Right hindlimb (tissue), 1 donor: ENCODE data around the gene PHF20.
"Not testable (repeated sequence)": the region's sequence is repeated elsewhere in the genome, so short reads cannot be mapped to it uniquely, and the experiment has no call there.

Source experiments
- DNase-seq: peaks from one replicate; pipeline ENCODE4 v3.0.0-alpha.2; 2018

PHF20 gene

DNA sequence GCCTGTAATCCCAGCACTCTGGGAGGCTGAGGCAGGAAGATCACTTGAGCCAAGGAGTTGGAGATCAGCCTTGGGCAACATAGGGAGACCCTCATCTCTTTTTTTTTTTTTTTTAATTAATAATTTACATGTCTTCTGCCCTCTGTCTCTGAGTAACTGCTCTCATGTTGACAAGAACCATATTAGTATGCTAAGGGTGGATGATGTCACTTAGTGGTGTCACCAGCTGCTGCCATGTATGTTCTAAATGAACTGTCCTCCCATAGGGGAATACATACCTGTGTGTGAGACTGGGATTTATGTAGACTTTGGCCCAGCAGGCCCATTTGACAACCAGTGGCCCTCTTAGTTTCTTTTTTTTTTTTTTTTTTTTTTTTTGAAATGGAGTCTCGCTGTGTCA, 116.8 kb downstream of the PHF20 start:
- no peak for DNase-seq

DNA sequence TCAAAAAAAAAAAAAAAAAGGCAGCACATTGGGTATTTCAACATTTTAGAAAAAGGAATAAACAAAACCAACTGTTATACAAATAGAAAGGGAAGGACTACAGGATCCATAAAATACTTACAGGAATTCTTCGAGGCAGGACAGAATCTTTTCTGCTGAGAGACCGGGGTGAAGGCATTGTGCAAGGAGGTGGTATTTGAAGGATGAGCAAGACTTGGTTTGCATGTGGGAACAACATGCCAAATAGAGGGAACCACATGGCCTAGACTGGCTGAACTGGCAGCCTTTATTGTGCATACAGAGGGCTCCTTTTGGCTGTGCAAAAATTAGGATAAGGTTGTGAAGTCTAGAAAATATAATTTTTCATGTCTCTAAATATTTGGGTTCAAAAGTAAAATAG, 119.6 kb downstream of the PHF20 start:
- DNase-seq, result no peak

DNA sequence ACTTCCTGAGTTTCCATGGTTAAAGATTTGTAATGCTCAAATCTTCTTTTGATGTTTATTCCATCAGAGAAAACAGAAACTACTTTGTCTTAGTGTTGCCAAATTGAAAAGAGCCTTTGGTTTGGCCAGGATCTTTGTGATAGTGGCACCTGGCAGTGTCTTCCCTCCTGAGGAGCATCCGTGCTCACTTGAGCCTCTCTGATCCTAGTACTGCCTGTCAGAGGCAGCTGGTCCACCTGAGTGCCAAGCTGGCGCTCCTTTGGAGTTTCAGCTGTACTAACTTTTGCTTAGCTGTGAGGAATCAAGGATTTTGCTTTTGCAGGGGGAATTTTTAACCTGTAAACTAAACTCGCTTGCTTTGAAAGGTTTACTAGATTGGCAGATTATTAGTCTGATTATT, 121.1 kb downstream of the PHF20 start:
- DNase-seq, result no peak

GRCh38 chr20:35893942-35894341, 122.1 kb downstream of the PHF20 start:
- DNase-seq, result no peak

- DNase-seq, result not testable (repeated sequence)
Measured at GRCh38 chr20:35895516-35895915, 123.7 kb downstream of the PHF20 start.

GRCh38 chr20:35899064-35899463, 127.2 kb downstream of the PHF20 start:
- DNase-seq, result no peak

DNA sequence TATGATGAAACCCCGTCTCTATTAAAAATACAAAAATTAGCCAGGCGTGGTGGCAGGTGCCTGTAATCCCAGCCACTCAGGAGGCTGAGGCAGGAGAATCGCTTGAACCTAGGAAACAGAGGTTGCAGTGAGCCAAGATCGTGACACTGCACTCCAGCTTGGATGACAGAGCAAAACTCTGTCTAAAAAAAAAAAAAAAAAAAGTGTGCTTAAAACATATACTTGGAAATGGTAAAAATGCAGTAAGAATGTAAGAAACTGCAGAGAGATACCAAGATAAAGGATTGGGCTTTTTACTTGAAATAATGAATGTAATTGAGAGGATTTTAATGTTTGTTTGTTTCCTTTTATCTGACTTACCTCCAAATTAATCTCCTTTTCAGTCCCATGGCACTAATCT, 129.4 kb downstream of the PHF20 start:
- DNase-seq, result not testable (repeated sequence)

DNA sequence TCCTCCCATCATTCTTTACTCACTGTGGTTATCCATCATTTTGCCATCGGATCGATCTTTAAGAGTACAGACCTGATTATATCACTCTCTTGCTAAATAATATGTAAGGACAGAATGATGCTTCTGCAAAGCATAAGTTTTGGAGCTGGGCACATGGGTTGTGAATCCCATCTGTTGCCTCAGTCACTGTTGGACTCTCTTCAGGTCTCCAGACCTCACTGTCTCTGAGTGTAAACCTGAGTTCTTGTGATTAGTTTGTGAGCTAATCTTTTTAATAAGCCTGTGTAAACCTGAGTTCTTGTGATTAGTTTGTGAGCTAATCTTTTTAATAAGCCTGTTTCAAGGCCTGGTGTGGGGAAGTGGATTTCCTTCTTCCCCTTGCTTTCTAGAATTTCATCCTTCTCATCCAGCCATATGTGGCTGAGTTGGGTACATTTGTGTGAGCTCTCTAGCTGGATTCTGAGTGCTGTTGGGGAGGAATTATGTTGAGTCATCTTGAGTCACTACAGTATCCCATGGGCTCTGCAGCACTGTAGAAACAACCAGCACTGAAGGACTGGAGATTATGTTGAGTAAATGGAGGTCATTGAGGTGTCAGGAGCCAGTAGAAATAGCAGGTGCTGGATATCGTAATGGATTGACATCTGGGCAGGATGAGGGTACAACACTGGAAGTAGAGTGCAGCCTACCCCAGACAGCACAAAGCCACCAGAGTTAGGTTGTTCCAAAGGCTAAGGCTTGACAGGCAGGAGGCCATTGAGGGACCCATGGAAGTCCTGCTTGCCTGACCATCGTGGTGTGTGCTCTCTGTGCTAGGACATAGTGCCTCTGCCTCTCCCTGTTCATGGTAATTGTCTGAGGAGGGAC, 130.1 kb downstream of the PHF20 start:
- no peak for DNase-seq

DNA sequence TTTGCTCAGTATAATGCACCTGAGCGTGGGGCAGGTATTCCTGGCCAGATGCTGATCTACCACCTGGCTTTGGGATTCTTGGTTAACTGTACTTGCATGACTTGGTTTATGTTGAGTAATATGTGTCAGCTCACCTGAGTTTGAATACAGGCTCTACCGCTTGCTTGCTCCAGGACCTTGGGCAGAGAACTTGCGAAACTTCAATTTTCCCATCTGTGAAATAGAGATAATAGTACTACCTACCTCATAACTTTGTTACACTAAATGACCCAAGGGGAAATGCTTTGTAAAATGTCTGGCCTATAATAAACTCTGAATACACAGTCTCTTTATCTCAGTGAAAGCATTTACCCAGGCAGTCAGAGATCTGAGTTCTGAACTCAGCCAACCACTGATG, 130.7 kb downstream of the PHF20 start:
- no peak for DNase-seq

DNA sequence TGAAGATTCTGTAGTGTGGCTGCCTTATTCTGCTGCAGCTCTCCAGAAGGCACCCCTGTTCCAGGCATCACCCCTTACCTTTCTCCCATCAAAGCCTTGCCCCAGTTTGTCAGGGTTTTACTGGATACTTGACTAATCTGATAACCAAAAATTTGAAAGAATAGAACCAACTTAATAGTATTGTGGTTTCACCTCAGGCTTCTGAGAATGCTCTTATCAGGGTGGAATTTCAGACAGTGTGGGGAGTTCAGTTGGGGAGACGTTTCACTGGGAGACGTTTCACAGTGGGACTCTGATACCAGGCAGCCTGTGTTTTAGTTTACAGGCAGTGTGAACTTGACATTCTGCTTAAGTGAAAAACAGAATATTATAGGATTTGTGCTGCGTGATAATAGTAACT, 132.0 kb downstream of the PHF20 start:
- no peak for DNase-seq

GRCh38 chr20:35904982-35905663, 133.3 kb downstream of the PHF20 start:
- no peak for DNase-seq

GRCh38 chr20:35907017-35907701, 135.3 kb downstream of the PHF20 start:
- DNase-seq, result no peak

- no peak for DNase-seq
Measured at GRCh38 chr20:35908007-35908406, 136.2 kb downstream of the PHF20 start.

GRCh38 chr20:35909176-35909575, 137.4 kb downstream of the PHF20 start:
- no peak for DNase-seq

- no peak for DNase-seq
Measured at GRCh38 chr20:35909796-35910195, 138.0 kb downstream of the PHF20 start.

- no peak for DNase-seq
Measured at GRCh38 chr20:35910254-35910653, 138.4 kb downstream of the PHF20 start.

GRCh38 chr20:35912881-35913280, 141.1 kb downstream of the PHF20 start:
- DNase-seq, result no peak

DNA sequence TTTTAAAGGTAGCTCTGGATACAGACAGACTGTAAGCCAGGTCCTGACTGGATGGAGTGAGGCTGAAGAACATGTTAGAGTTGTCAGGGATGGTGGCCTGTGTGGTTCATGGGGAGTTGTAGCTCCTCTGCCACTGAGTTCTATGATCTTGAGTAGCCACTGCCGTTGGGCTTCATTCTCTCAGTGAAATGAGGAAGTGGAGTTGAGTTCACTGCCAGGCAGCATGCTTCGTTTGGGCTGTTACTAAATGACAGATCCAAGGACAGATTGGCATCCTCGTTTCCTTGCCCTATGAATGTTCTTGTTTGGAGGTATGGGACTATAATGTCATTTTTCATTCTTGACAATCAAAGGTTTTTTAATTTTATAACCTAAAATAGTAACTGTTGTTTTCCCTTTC, 145.3 kb downstream of the PHF20 start:
- no peak for DNase-seq

GRCh38 chr20:35918021-35918420, 146.2 kb downstream of the PHF20 start:
- DNase-seq, result no peak

DNA sequence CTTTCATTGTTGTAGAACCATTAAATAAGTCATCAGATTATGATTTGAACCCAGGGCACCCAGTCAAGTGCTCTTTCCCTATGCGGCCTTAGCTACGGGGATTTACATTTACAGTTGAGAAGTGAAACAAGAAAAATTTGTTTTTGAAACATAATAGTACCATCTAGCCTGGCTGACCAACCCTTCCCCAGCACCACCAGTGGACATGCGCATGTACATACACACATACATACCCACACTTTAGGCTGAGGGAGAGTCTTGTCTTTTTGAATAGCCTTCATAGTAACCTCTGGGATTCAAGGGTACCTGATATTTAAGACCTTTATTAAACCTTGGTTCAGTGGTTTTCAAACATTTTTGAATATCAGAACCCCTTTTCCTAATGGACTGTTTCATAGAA, 148.7 kb downstream of the PHF20 start:
- no peak for DNase-seq

- DNase-seq, result no peak
Measured at GRCh38 chr20:35929301-35929700, 157.5 kb downstream of the PHF20 start.

GRCh38 chr20:35934050-35934449, 162.2 kb downstream of the PHF20 start:
- DNase-seq, result no peak

GRCh38 chr20:35939264-35939663, 167.4 kb downstream of the PHF20 start:
- DNase-seq, result no peak

GRCh38 chr20:35941620-35942019, 169.8 kb downstream of the PHF20 start:
- no peak for DNase-seq
